MV-4-11 (cell line): Measurements from ENCODE around the gene PSMC6.
A peak's percentile ranks its signal among the peaks of the same experiment; 100 is the strongest.
"Not testable (repeated sequence)": the region's sequence is repeated elsewhere in the genome, so short reads cannot be mapped to it uniquely, and the experiment has no call there.

ENCODE experiments used
- DNase-seq: peaks from one replicate; lab custom pipeline; 2025; lab: John Stamatoyannopoulos, UW

The PSMC6 gene

GRCh38 chr14:52716155-52716554 is 9.2 kb downstream of the PSMC6 start:
- DNase-seq, result peak; percentile 67

- DNase-seq, result no peak
Observed at GRCh38 chr14:52723514-52724359, 16.7 kb downstream of the PSMC6 start.

GRCh38 chr14:52724360-52724644 is 17.3 kb downstream of the PSMC6 start:
- no peak for DNase-seq

- DNase-seq, result not testable (repeated sequence)
Observed at GRCh38 chr14:52727509-52727908, 20.5 kb downstream of the PSMC6 start.

GRCh38 chr14:52729035-52729434 is 22.0 kb downstream of the PSMC6 start:
- DNase-seq, result not testable (repeated sequence)

GRCh38 chr14:52729585-52729924 is 22.6 kb downstream of the PSMC6 start:
- no peak for DNase-seq

- peak; percentile 96 for DNase-seq
Observed at GRCh38 chr14:52729925-52730708, 23.1 kb downstream of the PSMC6 start, which contains the start of gene STYX. STYX (plus strand) TSS chr14:52730166; CDS start chr14:52730475, 309 bp downstream.

GRCh38 chr14:52730709-52731111 is 23.7 kb downstream of the PSMC6 start:
- DNase-seq, result peak; percentile 31

- no peak for DNase-seq
Observed at GRCh38 chr14:52733824-52734223, 26.8 kb downstream of the PSMC6 start.

- DNase-seq, result no peak
Observed at GRCh38 chr14:52735921-52736489, 29.0 kb downstream of the PSMC6 start.

- DNase-seq, result no peak
Observed at GRCh38 chr14:52738409-52738808, 31.4 kb downstream of the PSMC6 start.

- DNase-seq, result no peak
Observed at GRCh38 chr14:52740751-52741150, 33.8 kb downstream of the PSMC6 start.

GRCh38 chr14:52741865-52742264 is 34.9 kb downstream of the PSMC6 start:
- no peak for DNase-seq

GRCh38 chr14:52748647-52749292 is 41.8 kb downstream of the PSMC6 start:
- DNase-seq, result no peak

GRCh38 chr14:52755607-52756316 is 48.8 kb downstream of the PSMC6 start:
- DNase-seq, result no peak

GRCh38 chr14:52759145-52759544 is 52.1 kb downstream of the PSMC6 start:
- DNase-seq, result no peak

GRCh38 chr14:52762923-52763322 is 55.9 kb downstream of the PSMC6 start:
- DNase-seq, result not testable (repeated sequence)

GRCh38 chr14:52767058-52767833 is 60.2 kb downstream of the PSMC6 start:
- DNase-seq, result no peak

GRCh38 chr14:52769887-52770286 is 62.9 kb downstream of the PSMC6 start:
- no peak for DNase-seq

- no peak for DNase-seq
Observed at GRCh38 chr14:52776816-52777215, 69.8 kb downstream of the PSMC6 start.
